Activated CD4-positive, alpha-beta memory T cell treated with anti-CD3 and anti-CD28 coated beads for 36 hours (primary cell): ENCODE measurements around the gene GRHL3. TPM values are rescaled to one million over a fixed set of nuclear protein-coding genes. Genes with fewer than 3 reads are reported as not detected.
A peak's percentile ranks its signal among the peaks of the same experiment; 100 is the strongest.

Experiments
- CTCF ChIA-PET: fragments of 350-600 bp; sonication (Branson Sonifier 250); formaldehyde crosslinking; loops from one replicate; lab custom pipeline; 2021; ENCODE audit warnings: antibody characterized with exemption, inconsistent platforms; lab: Charles Lee
- POLR2A ChIA-PET: fragments of 350-600 bp; sonication (Branson Sonifier 250); formaldehyde crosslinking; loops from one replicate; lab custom pipeline; 2021; ENCODE audit warnings: antibody characterized with exemption; lab: Charles Lee
- DNase-seq: peaks from one replicate; pipeline ENCODE4 v3.0.0-alpha.2; 2020
- H3K27ac Mint-ChIP-seq: one replicate; pipeline ENCODE4 v1.8.0; 2021; ENCODE audit warnings: mixed read lengths
- H3K27me3 Mint-ChIP-seq: one replicate; pipeline ENCODE4 v1.8.0; 2021; ENCODE audit warnings: mixed read lengths
- H3K36me3 Mint-ChIP-seq: one replicate; pipeline ENCODE4 v1.8.0; 2021; ENCODE audit warnings: mixed read lengths
- H3K4me1 Mint-ChIP-seq: one replicate; pipeline ENCODE4 v1.8.0; 2021; ENCODE audit warnings: low read depth, mixed read lengths
- H3K4me3 Mint-ChIP-seq: one replicate; pipeline ENCODE4 v1.8.0; 2021; ENCODE audit warnings: mild to moderate bottlenecking, mixed read lengths
- H3K9me3 Mint-ChIP-seq: one replicate; pipeline ENCODE4 v1.8.0; 2021; ENCODE audit warnings: mixed read lengths
- intact Hi-C: fragments of 100-400 bp; cut with micrococcal nuclease; formaldehyde crosslinking; loops from one replicate; pipeline ENCODE4 v1.15.1; 2023
- total RNA-seq, 2 experiments: library from RNA; stranded (reverse); gene quantifications; one replicate each; pipeline ENCODE4 v1.2.3, GENCODE V29; 2021

GRHL3 gene
- total RNA-seq, 2 experiments from 2014 or later: not detected

DNA sequence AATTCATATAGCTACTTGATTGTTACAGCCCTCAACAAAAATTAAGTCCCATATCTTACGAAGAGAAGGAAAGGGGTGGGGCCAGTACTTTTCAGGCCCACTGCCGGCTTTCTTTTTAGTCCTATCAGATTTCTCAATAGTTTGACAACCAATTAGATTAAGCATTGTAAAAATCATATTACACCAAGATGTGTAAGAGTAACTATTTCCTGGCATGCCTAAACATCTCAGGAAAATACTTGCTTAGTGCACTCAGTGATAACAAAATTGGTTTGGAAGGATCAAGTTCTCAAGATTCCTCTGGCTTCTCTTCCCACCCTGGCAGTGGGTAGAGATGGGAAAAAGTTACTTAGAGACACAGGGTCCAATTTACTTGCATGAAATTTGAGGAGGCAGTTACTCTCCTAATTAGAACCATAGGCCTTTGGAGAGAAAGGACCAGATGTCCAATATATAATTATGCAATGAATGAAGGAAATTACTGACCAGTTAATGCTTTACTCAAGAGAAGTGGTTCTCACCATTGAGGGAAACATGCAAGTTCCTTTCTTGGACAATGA lies 64.3 kb downstream of the GRHL3 start:
- H3K36me3 Mint-ChIP-seq: peaks cover 4% of the 10 kb centered on the region
- no peaks in the 10 kb centered on the region for H3K9me3 Mint-ChIP-seq
- peaks cover 26% of the 10 kb centered on the region for H3K4me1 Mint-ChIP-seq
- no peak overlapping the region for H3K27ac Mint-ChIP-seq
- ChIA-PET CTCF (interaction anchor here (0.7 to 10.2 kb wide), 12 partner anchors 9 to 233 kb away, joined by 3 to 193 read pairs (median 6); partner anchors contain the start of gene NIPAL3), POLR2A (no interaction called here)
- no peaks in the 10 kb centered on the region for H3K27me3 Mint-ChIP-seq
- H3K4me3 Mint-ChIP-seq: no peak overlapping the region
- intact Hi-C loops: no loop called here
- DNase-seq: no peak

GRCh38 chr1:24384251-24385090 lies 65.3 kb downstream of the GRHL3 start:
- peaks cover 26% of the 10 kb centered on the region for H3K4me1 Mint-ChIP-seq
- peaks cover 5% of the 10 kb centered on the region for H3K36me3 Mint-ChIP-seq
- ChIA-PET POLR2A (interaction anchor here (0.5 to 2.0 kb wide), 4 partner anchors 33 to 195 kb away, joined by 3 to 4 read pairs (median 4); no protein-coding TSS in a partner anchor), CTCF (interaction anchor here (0.7 to 10.2 kb wide), 16 partner anchors 10 to 234 kb away, joined by 3 to 193 read pairs (median 5); partner anchors contain the start of genes IFNLR1, NIPAL3 and STPG1)
- intact Hi-C loops: loop anchor here (1.0 to 2.0 kb wide), 3 partner anchors 20 to 64 kb away; no protein-coding TSS in a partner anchor
- peak overlapping the region; percentile 68 for H3K27ac Mint-ChIP-seq
- H3K9me3 Mint-ChIP-seq: no peaks in the 10 kb centered on the region
- no peaks in the 10 kb centered on the region for H3K27me3 Mint-ChIP-seq
- no peak overlapping the region for H3K4me3 Mint-ChIP-seq
- peak; percentile 78 for DNase-seq

- peak overlapping the region; percentile 7 for H3K27ac Mint-ChIP-seq
- H3K4me3 Mint-ChIP-seq: no peak overlapping the region
- CTCF ChIA-PET: interaction anchor here (0.6 to 10.2 kb wide), 13 partner anchors 9 to 235 kb away, joined by 3 to 193 read pairs (median 5); partner anchors contain the start of genes NIPAL3 and STPG1
- peaks cover 7% of the 10 kb centered on the region for H3K36me3 Mint-ChIP-seq
- H3K4me1 Mint-ChIP-seq: peaks cover 26% of the 10 kb centered on the region
- intact Hi-C loops: loop anchor here (2.0 kb wide), 2 partner anchors 21 to 65 kb away; no protein-coding TSS in a partner anchor
- POLR2A ChIA-PET: interaction anchor here (0.5 to 2.0 kb wide), 2 partner anchors 193 to 195 kb away, joined by 3 to 4 read pairs; no protein-coding TSS in a partner anchor
- no peaks in the 10 kb centered on the region for H3K27me3 Mint-ChIP-seq
- H3K9me3 Mint-ChIP-seq: no peaks in the 10 kb centered on the region
- peak; percentile 64 for DNase-seq
Observed at GRCh38 chr1:24385160-24385940, 66.2 kb downstream of the GRHL3 start.

GRCh38 chr1:24386241-24386640 lies 67.1 kb downstream of the GRHL3 start:
- Mint-ChIP-seq H3K27ac (no peak overlapping the region), H3K36me3 (peaks cover 7% of the 10 kb centered on the region), H3K4me3 (no peak overlapping the region), H3K27me3 (no peaks in the 10 kb centered on the region), H3K9me3 (no peaks in the 10 kb centered on the region), H3K4me1 (peaks cover 27% of the 10 kb centered on the region)
- no peak for DNase-seq
- ChIA-PET CTCF (interaction anchor here (0.8 to 10.2 kb wide), 9 partner anchors 8 to 236 kb away, joined by 3 to 193 read pairs (median 10); partner anchors contain the start of genes NIPAL3 and STPG1), POLR2A (interaction anchor here (1.3 to 2.0 kb wide), 2 partner anchors 64 to 196 kb away, joined by 3 to 4 read pairs; no protein-coding TSS in a partner anchor)
- intact Hi-C loops: no loop called here

GRCh38 chr1:24386931-24387330 lies 67.8 kb downstream of the GRHL3 start:
- Mint-ChIP-seq H3K36me3 (peaks cover 7% of the 10 kb centered on the region), H3K27ac (no peak overlapping the region), H3K9me3 (no peaks in the 10 kb centered on the region), H3K4me1 (peaks cover 34% of the 10 kb centered on the region), H3K27me3 (no peaks in the 10 kb centered on the region), H3K4me3 (no peak overlapping the region)
- CTCF ChIA-PET: interaction anchor here (2.7 to 10.2 kb wide), 2 partner anchors 188 to 237 kb away, joined by 10 to 193 read pairs; no protein-coding TSS in a partner anchor
- DNase-seq: no peak
- POLR2A ChIA-PET: interaction anchor here (0.9 to 1.3 kb wide), 2 partner anchors 26 to 65 kb away, joined by 3 read pairs; partner anchors contain the start of gene STPG1
- intact Hi-C loops: no loop called here

DNA sequence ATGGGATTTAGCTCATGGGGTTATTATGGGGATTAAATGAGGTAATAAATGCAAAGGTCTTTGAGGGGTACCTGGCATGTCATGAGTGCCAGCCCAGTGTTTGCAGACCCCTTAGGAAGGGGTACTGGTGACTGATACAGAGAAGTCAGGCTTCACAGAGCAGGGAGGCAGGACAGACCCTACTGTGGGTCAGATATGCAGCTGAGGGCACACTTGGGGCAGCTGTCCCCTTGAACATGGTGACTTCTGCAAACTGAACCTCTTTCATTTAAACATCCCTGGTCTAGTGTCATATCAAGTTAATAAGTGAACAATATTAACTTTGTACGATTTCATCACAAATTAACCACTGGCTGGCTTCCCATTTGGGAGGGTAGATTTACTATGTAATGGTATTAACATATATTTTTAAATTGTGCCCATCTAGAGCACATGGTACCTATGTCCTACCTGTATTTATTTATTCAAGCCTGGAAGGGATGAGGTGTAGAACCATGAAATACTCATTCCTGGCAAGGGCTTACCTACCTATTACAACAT lies 68.5 kb downstream of the GRHL3 start:
- DNase-seq: no peak
- ChIA-PET POLR2A (interaction anchor here (0.9 kb wide), 1 partner anchor 25 kb away, joined by 3 read pairs; the partner anchor contains the start of gene STPG1), CTCF (interaction anchor here (2.7 to 10.2 kb wide), 2 partner anchors 189 to 238 kb away, joined by 10 to 193 read pairs; no protein-coding TSS in a partner anchor)
- H3K36me3 Mint-ChIP-seq: peaks cover 7% of the 10 kb centered on the region
- H3K27me3 Mint-ChIP-seq: no peaks in the 10 kb centered on the region
- H3K27ac Mint-ChIP-seq: no peak overlapping the region
- no peaks in the 10 kb centered on the region for H3K9me3 Mint-ChIP-seq
- no peak overlapping the region for H3K4me3 Mint-ChIP-seq
- H3K4me1 Mint-ChIP-seq: peaks cover 42% of the 10 kb centered on the region
- intact Hi-C loops: no loop called here

DNA sequence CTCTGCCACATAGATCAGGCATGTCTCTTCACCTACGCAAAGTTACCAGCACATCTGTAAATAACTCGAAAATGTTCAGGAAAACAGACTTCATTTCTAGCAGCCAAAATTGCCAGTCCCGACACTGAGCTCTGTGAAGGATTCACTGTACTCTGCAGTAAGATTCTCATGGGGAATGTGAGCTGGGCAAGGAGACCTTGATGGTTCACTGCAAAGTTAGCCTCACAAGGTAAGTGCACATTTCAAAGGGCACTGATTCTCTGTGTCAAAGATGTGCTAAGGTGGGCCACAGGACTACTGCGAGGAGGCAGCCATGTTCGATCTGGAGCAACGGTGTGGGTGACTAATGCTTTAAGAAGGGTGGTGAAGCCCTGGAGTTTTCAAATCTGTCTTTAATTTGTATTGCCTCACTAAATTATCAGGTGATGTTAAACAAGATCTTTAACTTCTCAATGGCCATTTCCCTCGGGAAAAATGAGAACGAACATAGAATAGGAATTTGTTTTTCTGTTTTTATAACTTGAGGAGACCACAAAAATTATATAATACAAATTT lies 69.3 kb downstream of the GRHL3 start:
- Mint-ChIP-seq H3K4me3 (no peak overlapping the region), H3K27ac (no peak overlapping the region), H3K27me3 (no peaks in the 10 kb centered on the region), H3K36me3 (peaks cover 7% of the 10 kb centered on the region), H3K9me3 (no peaks in the 10 kb centered on the region), H3K4me1 (peaks cover 49% of the 10 kb centered on the region)
- DNase-seq: no peak
- intact Hi-C loops: no loop called here
- ChIA-PET POLR2A (no interaction called here), CTCF (interaction anchor here (10.2 kb wide), 1 partner anchor 189 kb away, joined by 193 read pairs; no protein-coding TSS in a partner anchor)

- peaks cover 49% of the 10 kb centered on the region for H3K4me1 Mint-ChIP-seq
- no peak for DNase-seq
- no peaks in the 10 kb centered on the region for H3K27me3 Mint-ChIP-seq
- ChIA-PET CTCF (interaction anchor here (10.2 kb wide), 1 partner anchor 190 kb away, joined by 193 read pairs; no protein-coding TSS in a partner anchor), POLR2A (no interaction called here)
- intact Hi-C loops: no loop called here
- no peak overlapping the region for H3K4me3 Mint-ChIP-seq
- peaks cover 7% of the 10 kb centered on the region for H3K36me3 Mint-ChIP-seq
- no peaks in the 10 kb centered on the region for H3K9me3 Mint-ChIP-seq
- no peak overlapping the region for H3K27ac Mint-ChIP-seq
Observed at GRCh38 chr1:24389231-24389678, 70.1 kb downstream of the GRHL3 start.

GRCh38 chr1:24390924-24391782 lies 72.0 kb downstream of the GRHL3 start:
- peaks cover 32% of the 10 kb centered on the region for H3K4me1 Mint-ChIP-seq
- intact Hi-C loops: loop anchor here (1.0 kb wide), 2 partner anchors 241 to 320 kb away; no protein-coding TSS in a partner anchor
- ChIA-PET CTCF (interaction anchor here (0.7 to 6.7 kb wide), 73 partner anchors 9 to 400 kb away, joined by 3 to 618 read pairs (median 5); partner anchors contain the start of genes CLIC4, IFNLR1, NIPAL3 and RCAN3), POLR2A (interaction anchor here (0.6 to 3.1 kb wide), 5 partner anchors 21 to 201 kb away, joined by 3 to 17 read pairs (median 5); no protein-coding TSS in a partner anchor)
- DNase-seq: peak; percentile 80
- H3K9me3 Mint-ChIP-seq: no peaks in the 10 kb centered on the region
- H3K27me3 Mint-ChIP-seq: no peaks in the 10 kb centered on the region
- H3K36me3 Mint-ChIP-seq: peaks cover 7% of the 10 kb centered on the region
- peak overlapping the region; percentile 68 for H3K4me3 Mint-ChIP-seq
- H3K27ac Mint-ChIP-seq: peak overlapping the region; percentile 82
